C1 segment of cervical spinal cord (tissue), 14 donors: Measurements from ENCODE around the gene ZNF101.
A peak's percentile ranks its signal among the peaks of the same experiment; 100 is the strongest.

Source experiments
- DNase-seq, 14 donors: peaks; one replicate each; lab custom pipeline; 2025; lab: John Stamatoyannopoulos, UW

Gene ZNF101

DNA sequence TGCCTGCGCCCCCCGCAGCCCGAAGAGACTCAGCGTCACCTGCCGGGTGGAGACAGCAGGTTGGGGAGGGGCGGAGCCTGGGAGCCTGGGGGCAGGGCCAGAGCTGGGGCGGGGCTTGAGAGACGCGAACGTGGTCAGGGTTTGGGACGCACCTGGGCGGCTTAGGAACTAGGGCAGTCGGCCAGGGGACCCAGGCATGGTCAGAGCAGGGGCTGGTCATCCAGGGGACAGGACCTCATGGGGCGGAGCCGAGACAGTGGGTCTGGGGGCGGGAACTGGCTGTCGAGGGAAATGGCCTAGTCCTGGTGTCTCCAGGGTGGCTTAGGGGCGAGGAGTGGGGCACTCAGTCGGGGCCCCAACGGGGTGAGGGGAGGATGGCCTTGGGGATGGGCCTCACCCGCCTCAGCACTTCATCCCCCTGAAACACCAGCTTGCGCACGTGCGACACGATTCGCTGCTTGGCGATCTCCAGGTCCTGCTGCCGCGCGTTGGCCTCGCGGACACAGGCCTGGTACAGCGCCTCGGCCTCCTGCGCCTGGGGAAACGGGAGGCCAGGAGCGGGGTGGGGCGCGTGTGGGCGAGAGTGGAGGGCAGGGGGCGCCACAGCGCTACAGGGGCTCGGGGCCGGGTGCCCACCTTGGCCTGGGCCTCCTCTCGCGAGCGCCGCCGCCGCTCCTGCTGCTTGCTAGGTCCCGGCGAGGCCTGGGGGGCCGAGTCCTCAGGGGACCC is 31.0 kb upstream of the ZNF101 start:
- DNase-seq: no peak

DNA sequence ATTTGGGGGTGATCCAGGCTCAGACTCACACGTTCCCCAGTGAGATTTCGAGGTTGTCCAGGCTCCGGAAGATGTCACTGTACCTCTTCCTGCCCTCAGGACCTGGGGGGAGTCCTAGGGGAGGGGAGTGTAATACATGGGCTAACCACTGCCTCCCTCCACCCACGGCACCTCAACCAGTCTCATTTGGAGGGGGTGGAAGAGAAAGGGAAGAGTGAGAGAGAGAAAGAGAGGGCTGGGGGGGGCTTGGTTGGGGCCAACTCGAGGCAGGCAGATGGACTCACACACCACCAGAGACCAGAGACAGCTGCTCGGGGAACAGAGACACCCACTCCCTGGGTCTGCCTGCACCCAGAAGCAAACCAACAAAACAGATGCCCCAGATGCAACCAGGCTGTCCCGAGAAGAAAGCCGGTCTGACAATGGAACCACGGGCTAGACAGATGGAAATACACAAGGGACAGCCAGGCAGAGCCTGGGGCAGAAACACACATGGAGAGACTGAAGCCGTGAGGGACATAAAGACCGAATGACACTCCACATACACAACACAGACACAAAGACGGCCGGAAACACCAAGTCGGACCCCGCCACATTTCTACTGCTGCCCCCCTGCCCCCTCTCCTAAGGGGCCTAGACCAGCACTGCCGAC is 26.0 kb upstream of the ZNF101 start:
- no peak for DNase-seq

DNA sequence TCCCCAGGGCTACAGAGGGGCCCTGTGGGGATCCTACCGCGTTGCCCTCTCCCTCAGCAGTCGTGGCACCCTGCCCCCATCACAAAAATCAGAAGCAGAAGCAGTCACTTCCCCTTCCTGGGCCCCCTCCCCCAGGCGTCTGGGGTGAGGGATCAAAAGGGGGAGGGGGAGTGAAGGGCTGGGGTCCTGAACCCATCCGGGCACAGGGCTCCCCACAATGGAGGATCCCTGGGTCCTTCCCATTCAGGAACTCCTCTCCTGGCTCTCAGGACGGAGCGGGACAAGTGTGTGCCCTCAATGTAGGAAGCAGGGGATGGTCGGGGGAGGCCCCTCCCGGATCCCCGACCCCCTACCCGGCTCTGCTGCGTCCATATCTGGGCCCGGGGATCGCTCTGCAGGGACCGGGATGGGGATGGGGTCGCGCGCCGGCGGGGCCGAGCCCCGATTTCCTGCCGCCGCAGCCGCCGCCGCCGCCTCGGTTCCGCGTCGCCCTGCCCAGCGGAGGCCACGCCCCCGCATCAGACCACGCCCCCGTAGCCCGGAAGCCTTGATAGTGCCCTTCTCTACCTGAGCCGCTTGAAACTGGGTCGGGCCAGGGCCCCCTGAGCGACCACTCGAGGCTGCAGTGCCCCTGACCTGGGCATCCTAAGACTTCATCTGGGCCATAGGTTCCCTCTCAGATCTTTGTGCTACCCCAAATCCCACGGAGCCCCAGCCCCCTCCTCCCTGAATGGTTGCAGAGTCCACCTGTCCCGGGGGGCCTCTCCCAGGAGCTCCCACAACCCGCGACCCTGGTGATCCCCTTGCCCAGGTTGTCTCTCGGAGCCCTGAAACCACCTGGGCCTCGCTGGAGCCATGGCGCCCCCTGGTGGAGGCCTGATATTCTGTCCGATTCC is 25.2 kb upstream of the ZNF101 start, which contains the start of gene GMIP:
TSS of gene GMIP (minus strand) at position 500 of the 896 bp plus-strand sequence. CDS start at position 372, 128 bp downstream.
- peak in 11 of 14 donors; percentile 9 to 72 (median 38) for DNase-seq

DNA sequence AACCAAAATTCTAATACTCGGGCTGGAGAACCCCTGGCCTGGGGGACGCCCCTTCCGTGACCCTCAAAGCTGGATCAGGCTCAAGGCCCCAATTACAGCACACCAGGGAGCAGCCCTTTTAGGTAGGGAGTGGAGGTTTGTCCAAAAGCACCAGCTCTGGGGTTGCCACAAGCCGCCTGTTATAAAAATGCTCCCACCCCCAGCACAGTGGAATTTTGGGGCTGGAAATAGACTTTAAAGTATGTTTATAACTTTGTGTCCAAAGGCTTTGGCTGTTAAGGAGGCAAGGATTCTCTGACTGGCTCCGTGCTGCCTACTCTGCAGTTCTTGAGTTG is 24.6 kb upstream of the ZNF101 start:
- no peak for DNase-seq

DNA sequence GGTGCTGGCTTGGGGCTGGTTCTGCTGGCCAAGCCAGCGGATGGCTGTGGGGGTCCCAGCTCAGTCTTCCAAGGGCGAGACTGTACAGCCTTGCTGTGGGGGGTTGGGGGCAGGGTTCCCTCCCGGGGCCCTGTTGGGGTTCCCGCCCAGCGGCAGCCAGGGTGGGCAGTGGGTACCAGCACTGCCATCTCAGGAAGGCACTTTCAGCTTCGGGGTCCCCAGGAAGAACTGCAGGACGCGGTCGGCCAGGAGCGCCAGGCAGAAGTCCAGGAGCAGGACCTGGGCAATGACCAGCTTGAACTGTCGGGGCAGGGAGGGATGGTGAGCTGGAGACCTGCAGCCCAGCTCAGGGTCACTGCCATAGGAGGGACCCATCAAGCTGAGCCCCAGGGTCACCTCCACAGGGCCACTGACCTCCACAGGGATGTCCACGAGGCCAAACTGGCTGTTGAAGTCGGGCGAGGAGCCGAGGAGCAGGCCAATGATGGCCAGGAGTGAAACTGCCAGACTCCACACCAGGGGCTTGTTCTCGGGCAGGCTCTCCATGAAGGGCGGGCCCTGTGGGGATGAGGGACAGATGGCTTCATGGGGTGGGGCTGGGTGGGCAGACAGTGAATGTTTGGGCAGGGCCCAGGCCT is 23.3 kb upstream of the ZNF101 start:
- DNase-seq: no peak

GRCh38 chr19:19647037-19647835 is 21.4 kb upstream of the ZNF101 start:
- DNase-seq: no peak

- DNase-seq: no peak
Measured at GRCh38 chr19:19649155-19649554, 19.5 kb upstream of the ZNF101 start.

- DNase-seq: no peak
Measured at GRCh38 chr19:19649580-19649995, 19.1 kb upstream of the ZNF101 start.

- DNase-seq: peak in 3 of 14 donors; percentile 4 to 30 (median 29)
Measured at GRCh38 chr19:19650331-19650730, 18.3 kb upstream of the ZNF101 start.

DNA sequence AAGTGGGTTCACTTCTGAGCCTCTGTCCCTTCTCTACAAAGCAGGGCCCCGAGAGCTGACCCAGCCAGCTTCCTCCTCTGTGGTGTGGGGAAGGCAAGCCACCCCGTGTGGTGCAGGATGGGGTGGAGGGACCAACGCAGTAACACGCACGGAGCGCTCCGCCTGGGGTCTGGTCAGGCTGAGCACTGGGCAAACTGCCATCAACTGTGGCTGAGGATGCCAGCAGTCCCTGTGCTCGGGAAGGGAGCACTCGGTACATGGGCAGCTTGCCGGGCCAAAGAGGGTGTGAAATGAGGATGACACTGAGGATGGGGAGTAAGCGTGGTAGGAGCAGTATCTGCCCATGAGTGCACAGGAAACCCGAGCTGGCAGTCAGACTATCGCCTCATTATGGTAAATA is 17.6 kb upstream of the ZNF101 start:
- peak in 11 of 14 donors; percentile 14 to 53 (median 41) for DNase-seq

DNA sequence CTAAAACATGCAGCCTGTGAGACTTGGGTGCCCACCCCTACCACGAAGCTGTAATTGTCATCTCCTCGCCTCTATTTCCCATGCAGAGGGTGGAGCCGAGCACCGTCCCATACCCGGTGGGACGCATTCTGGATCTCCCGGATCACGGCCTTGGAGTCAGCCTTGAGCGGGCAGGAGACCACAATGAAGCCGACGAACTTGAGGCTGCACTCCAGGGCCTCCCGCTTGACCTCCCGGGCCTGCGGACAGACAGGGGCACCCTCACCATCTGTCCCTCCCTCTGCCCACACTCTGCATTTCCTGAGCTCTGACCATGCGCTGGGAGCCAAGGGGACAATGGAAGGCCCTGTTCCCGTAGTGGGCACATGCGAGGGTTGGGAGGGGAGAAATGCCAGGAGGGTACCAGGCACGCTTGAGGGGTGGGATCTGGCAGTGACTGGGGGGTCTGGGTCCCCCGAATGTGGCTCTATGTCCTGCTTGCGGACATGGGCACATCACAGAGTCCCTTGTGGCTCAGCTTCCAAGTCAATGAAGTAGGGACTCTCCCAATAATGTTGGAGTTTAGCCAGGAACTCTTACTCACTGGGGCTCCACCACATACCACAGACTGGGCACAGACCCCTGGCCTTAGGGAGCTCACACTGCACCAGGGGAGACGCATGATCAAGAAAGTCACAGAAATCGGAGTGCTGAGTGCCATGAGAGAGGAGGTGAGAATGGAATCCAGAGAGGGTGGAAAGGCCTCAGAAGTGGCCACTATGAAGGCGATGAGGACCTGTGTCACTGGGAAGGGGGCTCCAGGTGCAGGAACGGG is 15.9 kb upstream of the ZNF101 start:
- no peak for DNase-seq

DNA sequence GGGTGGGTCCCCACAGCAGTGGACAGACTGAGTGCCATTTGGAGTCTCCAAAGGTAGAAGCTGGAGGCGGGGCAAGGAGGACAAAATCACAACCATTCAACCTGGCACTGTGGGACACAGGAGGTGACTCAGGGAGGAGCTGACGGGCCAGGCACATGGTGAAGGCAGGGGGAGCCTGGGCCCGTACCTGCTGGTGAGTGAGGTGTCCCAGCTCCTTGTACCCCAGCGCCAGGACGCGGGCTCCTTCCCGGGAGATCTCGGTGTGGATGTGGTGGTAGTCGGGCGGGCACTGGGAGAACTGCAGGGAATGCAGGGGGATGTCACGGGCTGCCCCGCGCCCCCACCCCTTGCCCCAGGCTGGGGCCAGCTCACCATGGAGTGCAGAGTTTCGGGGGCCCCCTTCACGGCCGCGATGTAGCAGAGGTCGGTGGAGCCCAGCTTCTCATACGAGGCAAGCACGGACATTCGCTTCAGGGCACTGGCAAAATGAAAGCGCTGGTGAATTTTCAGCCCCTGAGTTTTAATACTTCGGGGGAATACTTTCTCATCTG is 15.0 kb upstream of the ZNF101 start:
- no peak for DNase-seq

GRCh38 chr19:19654441-19654840 is 14.2 kb upstream of the ZNF101 start:
- no peak for DNase-seq

DNA sequence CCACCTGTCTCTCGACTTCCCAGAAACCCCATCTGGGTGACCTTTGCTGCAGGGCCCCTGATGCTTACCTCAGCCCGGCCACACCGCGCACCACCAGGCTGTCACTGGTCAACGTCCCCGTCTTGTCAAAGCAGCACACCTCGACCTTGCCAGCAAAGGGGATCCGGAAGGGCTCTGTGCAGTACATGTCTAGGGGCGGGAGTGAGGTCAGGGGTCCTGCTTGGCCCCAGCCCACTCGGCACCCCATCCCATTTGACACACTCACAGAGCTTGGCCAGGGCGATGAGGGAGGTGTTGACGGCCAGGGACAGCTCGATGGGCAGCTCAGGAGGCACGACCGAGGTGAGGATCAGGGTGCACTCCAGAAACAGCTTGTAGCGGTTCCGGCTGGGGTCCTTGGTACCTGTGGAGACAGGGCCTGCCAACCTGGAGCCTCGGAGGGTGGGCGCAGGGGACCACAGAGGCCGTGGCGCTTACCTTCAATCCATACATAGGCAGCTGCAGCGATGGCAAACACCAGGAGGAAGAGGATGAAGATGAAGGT is 13.5 kb upstream of the ZNF101 start:
- DNase-seq: no peak

GRCh38 chr19:19655641-19656343 is 12.8 kb upstream of the ZNF101 start:
- DNase-seq: no peak

DNA sequence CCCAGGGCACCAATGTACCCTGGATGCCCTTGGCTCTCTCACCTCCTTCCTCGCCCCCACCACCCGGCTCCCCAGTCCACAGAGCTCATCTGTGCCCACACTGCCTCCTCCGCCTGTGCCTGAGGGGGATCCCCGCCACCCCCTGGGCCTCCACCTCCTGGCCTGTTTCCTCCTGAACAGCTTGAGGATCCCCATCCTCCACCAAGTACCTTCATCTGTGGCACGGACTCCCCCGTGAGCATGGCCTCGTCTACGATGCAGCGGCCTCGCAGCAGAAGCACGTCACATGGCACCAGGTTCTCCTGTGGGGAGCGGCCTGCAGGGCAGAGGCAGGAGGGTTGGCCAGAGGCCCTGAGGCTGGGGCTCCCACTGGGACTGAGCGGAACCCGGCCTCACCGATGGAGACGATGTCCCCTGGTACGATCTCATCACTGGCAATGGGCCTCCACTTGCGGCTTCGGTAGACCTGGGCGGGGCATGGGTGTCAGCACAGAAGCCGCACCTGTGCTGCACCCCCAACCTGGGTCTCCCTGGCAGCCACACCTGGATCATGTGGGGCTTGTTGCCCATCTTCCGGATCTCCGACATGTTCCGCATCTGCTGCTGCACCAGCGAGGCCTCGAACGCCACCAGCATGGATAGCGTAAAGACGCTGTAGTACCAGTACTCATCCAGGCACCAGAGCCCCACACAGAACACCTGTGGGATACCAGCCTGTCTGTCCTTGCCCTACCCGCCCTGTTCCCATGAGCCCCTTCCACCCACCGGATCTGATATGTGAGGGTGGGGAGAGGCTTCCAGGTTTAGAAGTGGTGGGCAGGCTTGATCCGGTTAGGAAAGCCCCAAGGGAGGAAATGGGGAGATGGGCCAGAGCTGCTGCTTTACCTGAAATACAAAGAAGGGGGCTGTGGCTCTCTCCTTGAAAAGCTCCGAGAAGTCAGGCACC is 11.9 kb upstream of the ZNF101 start:
- no peak for DNase-seq

DNA sequence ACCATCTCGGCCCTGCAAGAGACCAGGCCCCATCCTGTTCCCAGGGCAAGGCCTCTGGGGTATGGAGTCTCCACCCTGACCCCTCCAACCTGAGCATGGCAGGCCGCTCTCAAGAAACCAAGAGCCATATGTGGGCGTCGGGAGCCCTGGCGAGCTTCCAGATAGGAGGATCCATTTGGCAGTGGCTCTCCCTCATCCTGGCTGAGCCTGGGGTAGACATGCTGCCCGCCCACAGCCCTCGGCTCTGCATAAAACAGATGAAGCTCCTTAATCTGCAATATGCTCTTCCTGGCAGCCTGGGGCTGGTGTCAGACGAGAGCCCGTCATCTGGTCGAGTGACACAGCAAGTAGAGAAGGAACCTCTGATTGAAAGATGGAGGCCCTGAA is 11.2 kb upstream of the ZNF101 start:
- peak in 3 of 14 donors; percentile 8 to 87 (median 9) for DNase-seq
